Effector CD8-positive, alpha-beta T cell (primary cell): ENCODE data around the gene PKN1.
"Not testable (repeated sequence)": the region's sequence is repeated elsewhere in the genome, so short reads cannot be mapped to it uniquely, and the experiment has no call there.

Experiments
- DNase-seq: peaks from one replicate; lab custom pipeline; 2025; lab: John Stamatoyannopoulos, UW

PKN1 gene

DNA sequence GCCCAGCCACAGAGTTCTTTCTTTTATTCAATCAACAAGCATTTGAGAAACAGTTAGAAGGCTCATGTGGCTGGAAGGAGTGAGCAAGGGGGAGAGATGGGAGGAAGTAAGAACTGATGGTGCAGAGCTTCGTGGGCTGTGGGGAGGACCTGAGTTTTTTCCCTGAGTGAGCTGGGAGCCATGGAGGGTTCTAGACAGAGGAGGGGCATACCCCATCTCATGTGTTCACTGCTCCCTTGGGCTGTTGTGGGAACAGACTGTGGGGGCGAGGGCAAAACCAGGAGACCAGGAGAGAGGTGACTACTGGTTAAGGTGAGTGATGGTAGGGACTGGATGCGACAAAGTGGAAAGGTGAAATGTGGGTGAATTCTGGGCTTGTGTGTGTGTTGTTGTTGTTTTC lies 2.4 kb upstream of the PKN1 start:
- no peak for DNase-seq

DNA sequence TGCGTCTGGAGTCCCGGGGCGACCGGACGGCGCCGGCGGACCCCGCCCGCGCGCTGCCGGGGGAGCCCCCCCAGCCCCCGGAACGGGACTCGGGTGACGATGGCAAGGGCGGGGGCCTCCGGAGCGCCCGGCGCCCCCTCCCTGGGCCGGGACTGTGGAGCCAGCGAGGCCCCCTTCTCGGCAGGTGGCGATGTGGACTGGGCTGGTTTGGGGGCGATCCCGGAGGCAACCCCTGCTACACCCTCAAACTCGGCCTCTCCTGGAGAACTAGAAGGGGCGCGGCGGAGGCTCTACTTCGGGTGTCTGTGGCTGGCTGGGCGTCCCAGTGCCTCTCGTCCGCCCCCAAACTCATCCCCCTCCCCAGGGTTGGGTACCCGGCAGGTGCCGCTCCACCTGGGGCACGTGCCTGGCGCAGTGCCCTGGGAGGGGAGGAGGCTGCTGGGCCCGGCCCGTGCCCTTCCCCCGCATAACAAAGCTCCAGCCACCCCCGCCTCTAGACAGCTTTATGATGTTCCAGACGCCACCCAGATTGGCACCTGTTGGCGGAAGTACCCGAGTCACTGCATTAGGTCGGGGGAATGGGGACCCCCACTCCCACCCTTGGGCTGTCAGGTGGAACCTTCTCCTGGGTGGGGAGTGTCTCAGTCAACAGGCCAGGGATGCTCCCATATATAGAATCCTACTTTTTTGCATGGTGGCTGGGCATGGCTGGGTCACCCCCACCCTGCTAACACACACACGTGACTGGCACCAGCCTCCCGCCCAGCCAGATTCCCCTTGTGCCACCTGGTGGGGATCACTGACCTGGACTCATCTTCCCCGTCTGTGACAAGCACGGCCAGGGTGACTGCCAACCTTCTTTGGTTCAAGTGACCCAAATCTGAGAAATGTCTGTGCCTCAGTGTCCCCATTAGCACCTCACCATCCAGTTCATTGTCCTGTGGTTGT lies 722 bp downstream of the PKN1 start:
- DNase-seq: peak; percentile 39

DNA sequence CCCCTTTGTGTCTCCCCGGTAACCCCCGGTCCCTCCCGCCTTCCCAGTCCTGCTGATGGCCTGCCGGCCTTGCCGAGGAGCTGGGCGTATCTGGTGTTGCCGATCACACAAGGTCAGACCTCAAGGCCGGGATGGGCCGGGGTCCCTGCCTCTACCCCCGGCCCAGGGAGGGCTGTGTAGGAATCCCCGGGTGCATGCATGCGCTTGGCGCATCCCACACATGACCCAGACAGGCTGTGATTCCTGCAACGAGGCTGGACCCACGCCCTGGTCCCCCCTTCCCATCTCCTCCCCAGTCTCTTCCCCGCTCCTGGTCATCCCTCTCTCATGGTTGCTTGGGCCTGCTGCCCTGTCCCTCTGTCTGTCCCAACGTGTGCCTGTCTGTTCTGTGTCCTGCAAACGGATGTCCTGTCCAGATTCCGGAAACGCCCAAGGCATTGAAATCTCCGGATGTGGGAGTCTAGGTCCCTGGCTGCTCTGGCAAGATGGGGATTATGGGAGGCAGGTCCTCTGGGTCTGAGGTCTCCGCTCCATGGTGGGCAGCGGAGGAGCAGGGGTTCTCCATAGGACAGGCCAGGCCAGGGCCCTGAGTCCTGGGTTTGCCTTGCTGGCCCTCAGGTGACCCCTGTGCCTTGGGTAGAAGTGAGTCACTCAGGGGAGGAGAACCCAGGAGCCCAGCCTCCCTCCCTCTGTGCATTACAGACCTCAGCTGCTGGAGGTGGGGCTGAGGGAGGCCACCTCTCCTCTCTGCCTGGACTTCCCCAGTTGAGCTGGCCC lies 1.6 kb downstream of the PKN1 start:
- no peak for DNase-seq

DNA sequence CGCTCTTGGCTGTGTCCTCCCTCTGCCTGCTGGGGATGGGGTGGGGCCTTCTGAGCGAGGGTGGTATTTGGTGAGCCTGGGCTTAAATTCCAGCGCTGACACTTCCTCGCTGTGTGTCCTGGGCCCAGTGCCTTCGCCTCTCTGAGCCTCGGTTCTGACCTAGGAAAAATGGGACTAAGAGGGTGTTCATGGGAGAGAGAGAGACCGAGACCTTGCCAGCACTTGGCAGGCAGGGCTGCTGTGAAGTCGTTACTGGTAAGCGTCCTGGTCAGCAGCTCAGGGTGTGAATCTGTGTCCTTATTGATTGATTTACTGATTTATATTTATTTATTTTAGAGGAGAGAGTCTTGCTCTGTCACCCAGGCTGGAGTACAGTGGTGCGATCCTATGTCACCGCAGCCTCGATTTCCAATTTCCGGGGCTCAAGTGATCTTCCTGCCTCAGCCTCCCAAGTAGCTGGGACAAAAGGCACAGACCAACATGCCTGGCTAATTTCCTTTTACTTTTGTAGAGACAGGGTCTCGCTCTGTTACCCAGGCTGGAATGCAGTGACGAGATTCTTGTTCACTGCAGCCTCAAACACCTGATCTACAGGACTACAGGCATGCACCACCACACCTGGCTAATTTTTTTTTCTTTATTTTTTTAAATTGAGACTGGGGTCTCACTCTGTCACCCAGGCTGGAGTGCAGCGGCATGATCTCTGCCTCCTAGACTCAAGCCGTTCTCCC lies 2.4 kb downstream of the PKN1 start:
- no peak for DNase-seq

DNA sequence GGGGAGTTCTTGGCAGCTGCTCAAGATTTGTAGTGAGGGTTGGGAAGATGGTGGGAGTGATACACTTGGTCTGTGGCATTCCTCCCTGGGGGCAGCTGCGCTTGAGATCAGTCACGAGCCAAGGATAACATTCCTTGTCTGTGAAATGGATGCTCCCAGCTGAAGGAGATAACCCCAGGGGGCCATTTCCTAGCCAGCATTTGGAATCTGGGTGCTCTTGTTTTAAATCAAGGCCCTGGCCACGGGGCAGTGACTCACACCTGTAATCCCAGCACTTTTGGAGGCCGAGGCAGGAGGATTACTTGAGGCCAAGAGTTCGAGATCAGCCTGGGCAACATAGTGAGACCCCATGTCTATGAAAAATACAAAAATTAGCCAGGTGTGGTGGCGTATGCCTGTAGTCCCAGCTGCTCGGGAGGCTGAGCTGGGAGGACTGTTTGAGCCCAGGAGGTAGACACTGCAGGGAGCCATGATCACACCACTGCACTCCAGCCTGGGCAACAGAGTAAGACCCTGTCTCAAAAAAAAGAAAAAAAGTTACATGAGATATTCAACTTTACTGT lies 4.6 kb downstream of the PKN1 start:
- DNase-seq: no peak

DNA sequence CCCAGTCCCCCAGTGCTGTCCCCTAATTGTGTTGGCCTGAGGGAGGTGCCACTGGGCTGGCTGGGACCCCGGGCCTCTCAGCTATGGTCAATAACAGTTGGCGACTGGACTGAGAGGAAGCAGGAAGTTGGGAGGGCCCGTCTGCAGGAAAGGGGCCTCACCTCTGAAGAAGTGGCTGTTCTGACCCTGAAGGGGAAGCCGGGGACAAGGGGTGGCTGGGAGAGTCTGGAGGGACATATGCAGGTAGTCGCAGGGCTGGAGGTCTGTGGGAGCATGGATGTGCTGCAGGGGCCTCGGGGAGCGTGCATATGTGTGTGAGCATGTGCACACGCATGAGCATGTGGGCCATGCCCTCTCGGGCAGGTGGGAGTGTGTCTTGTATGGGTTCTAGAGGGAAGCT lies 5.9 kb downstream of the PKN1 start:
- DNase-seq: no peak

DNA sequence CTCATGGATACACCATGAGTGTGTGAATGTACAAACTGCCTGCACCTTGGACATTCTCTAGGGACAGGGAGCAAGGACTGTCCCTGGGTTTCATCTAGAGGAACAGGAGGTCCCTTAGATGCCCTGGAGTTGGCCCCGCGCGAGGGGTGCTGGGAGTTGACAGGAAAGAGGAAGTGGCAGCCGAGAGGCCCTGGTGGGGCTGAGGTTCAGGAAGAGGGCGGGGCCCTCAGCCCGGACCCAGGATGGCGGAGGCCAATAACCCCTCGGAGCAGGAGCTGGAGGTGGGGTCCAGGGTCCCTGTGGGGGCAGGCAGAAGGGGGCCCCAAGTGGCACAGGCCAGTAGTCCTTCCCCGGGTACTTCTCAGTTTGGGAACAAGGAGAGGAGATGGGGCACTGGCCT lies 6.9 kb downstream of the PKN1 start:
- DNase-seq: peak; percentile 55

DNA sequence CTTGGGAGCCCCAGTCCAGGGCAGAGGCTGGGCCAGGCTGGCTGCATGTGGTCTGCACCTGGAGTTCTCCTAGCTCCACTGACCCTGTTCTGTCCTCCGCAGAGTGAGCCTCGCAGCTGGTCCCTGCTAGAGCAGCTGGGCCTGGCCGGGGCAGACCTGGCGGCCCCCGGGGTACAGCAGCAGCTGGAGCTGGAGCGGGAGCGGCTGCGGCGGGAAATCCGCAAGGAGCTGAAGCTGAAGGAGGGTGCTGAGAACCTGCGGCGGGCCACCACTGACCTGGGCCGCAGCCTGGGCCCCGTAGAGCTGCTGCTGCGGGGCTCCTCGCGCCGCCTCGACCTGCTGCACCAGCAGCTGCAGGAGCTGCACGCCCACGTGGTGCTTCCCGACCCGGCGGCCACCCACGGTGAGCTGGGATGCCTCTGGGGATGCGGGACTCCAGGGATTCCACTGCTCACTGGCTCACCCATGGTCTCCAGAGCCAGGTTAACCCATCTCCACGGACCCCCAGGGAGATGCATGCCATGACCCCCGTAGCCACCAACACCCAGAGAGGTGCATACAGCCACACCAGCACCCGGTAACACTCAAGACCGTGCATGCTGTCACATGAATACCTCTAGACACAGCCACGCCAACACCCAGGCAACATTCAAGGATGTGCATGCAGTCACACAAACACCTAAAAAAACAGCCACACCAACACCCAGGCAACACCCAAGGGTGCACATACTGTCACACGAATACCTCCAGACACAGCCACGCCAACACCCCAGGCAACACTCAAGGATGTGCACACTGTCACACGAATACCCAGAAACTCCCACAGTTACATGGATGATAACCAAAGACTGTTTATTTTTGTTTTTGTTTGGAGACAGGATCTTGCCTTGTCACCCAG lies 8.2 kb downstream of the PKN1 start:
- no peak for DNase-seq

DNA sequence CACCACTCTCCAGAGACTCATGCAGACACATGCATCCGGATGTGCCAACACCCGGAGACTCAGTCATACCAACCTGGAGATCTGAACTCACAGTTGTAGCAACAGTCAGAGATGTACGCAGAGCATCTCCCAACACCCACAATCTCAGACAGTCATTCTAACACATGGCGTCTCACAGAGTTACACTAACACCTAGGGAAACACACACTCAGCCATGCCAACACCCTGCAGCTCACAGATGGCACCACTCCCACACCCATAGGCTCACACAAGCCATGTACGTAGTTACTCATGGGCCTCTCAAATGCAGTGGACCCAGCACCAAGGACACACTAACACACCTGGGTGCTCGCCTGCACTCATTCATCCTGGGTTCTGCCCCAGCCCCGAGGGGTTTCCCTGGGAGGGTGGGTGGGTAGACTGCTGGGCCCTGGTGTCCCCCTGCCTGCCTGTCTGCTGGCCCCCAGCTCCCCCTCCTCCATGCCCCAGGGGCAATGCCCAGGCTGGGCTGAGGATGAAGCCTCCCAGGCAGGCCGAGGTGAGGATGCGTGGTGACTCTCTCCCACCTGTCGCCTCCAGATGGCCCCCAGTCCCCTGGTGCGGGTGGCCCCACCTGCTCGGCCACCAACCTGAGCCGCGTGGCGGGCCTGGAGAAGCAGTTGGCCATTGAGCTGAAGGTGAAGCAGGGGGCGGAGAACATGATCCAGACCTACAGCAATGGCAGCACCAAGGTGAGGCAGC lies 10.0 kb downstream of the PKN1 start:
- no peak for DNase-seq

DNA sequence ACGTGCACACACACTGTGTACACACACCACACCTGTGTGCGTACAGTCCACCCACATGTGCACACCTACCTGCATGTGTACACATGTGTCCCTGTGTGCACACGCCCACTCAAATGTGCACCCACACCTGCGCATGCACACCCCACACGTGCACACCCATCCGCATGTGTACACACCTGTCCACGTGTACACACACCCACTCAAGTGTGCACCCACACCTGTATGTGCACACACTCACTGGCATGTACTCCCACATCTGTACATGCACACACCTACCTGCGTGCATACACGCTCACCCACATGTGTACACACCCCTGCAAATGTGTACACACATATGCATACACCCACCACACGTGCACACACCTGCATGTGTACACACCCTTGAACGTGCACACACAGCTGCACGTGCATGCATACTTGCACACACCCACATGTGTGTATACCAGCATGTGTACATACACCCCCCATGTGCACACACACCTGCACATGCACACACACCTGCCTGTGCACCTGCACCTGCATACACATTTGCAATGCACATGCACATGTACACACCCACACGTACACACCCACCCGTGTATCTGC lies 10.6 kb downstream of the PKN1 start:
- DNase-seq: no peak

DNA sequence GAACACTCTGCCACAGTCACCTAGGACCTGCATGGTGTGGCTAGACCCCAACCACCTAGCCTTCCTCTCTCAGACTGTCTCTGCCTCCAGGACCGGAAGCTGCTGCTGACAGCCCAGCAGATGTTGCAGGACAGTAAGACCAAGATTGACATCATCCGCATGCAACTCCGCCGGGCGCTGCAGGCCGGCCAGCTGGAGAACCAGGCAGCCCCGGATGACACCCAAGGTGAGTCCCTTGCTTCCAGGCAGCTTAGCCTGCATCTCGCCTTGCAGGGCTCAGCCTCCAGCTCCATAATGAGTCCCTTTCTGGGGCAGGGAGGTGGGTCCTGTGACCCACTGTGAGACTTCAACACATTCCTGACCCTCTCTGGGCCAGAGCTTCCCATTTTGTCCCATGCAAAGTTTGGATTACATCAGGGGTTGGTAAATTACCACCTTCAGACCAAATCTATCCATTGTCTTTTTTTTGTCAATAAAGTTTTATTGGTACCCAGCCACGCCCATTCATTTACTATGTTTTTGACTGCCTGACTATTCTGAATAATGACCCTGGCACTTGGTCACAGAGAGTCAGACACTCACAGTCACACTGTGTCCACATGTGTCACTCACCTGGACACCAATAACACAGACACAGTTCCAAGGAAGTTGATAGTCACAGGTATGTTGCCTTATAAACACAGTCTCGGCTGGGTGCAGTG lies 13.4 kb downstream of the PKN1 start:
- DNase-seq: no peak

DNA sequence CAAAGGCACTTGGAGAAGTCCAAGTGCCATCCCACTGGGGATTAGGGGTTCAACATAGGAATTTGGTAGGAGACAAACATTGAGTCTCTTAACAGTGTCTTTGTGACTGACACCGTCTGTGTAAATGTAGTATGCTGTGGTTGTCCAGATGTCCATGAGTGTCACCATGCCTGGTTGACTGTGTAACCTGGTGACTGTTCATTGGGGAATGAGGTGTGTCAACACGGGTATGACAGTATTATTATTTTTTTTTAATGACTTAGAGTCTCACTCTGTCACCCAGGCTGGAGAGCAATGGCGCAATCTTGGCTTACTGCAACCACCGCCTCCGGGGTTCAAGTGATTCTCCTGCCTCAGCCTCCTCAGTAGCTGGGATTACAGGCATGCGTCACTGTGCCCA lies 16.2 kb downstream of the PKN1 start:
- no peak for DNase-seq

DNA sequence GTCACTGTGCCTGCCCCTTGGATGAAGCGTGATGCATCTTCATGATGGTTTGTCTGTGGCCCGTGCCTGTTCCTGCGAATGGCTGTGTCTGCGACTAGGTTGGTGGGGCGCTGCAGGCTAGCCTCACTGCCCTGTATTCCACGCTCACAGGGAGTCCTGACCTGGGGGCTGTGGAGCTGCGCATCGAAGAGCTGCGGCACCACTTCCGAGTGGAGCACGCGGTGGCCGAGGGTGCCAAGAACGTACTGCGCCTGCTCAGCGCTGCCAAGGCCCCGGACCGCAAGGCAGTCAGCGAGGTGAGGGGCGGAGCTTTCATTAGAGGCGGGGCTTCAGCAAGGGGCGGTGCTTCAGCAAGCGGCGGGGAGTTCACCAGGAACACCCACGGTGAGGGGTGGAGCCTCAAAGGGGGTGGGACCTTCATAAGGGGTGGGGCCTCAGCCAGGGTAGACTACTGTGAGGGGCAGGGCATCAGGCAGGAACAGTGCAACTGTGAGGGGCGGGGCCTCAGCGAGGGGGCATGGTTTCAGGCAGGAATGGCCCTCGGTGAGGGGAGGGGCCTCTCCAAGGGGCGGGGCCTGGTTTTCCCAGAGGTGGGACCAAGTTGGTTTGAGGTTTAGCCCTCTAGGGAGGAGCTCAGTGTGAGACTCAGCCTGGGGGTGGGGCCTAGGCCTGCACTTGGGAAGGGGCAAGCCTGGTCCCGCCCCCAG lies 17.2 kb downstream of the PKN1 start:
- DNase-seq: peak; percentile 50

DNA sequence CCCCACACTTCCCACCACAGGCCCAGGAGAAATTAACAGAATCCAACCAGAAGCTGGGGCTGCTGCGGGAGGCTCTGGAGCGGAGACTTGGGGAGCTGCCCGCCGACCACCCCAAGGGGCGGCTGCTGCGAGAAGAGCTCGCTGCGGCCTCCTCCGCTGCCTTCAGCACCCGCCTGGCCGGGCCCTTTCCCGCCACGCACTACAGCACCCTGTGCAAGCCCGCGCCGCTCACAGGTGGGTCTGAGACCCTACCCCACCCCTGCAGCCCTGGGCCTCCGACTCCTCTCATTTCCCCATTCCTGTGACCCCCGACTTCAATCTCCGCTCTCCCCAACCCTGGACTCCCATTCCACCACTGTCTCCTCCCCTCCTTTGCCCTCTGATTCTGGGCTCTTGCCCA lies 17.8 kb downstream of the PKN1 start:
- no peak for DNase-seq

DNA sequence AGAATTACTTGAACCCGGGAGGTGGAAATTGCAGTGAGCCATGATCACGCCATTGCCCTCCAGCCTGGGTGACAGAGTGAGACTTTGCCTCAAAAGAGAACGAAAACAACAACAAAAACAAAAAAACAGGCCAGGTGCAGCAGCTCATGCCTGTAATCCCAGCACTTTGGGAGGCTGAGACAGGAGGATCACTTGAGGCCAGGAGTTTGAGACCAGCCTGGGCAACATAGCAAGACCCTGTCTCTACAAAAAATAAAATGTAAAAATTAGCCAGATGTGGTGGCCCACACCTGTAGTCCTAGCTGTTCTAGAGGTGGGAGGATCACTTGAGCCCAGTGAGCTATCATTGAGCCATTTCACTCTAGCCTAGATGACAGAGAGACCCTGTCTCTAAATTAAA lies 19.2 kb downstream of the PKN1 start:
- not testable (repeated sequence) for DNase-seq

DNA sequence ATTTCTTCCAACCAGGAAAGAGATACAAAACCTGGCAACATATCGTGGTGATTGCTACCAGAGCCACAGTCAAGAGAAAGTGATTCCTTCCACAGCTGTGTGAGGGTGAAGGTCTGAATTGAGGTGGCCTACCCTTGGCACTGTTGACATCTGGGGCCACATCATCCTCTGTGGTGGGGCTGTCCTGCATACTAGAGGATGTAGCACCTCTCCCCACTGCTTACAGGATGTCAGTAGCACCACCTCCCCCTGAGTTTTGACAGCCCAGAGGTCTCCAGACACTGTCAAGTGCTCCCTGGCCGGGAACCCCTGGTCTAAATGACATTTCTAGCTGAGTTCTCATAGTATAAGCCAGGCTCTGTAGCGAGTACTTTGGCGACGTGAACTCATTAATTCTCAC lies 26.6 kb downstream of the PKN1 start:
- no peak for DNase-seq

DNA sequence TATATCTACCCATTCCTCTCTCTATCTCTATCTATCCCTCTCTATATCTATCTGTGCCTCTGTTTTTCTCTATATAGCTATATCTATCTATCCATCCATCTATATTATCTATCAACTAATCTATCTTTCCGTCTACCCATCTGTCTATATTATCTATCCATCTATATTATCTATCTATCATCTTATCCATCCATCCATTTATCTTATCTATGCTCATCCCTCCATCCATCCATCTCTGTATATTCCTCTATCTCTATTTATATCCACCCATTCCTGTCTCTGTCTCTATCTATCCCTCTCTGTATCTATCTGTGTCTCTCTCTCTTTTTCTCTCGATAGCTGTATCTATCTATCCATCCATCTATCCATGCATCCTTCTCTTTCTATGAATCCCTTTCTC lies 27.8 kb downstream of the PKN1 start:
- DNase-seq: no peak

DNA sequence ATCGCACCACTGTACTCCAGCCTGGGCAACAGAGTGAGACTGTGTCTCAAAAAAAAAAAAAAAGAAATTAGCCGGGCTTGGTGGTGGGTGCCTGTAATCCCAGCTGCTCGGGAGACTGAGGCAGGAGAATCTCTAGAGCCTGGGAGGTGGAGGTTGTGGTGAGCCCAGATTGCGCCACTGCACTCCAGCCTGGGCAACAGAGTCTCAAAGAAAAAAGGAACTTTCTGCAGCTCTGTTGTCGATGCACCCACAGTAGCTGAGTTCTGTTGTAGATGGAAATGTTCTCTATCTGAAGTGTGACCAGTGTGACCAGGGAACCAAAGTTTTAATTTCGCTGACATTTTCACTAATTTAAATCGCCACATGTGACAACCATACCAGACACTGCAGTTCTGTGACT lies 29.3 kb downstream of the PKN1 start:
- not testable (repeated sequence) for DNase-seq

DNA sequence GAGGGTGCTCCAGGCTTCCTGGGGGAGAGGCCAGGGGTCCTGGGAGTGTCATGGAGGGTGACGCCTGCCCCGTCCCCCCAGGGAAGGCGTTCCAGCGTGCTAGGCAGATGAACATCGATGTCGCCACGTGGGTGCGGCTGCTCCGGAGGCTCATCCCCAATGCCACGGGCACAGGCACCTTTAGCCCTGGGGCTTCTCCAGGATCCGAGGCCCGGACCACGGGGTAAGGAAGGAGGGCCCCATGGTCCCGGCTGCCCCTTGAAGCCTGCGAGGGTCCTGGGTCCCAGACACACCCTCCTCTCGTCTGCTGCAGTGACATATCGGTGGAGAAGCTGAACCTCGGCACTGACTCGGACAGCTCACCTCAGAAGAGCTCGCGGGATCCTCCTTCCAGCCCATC lies 30.6 kb downstream of the PKN1 start:
- no peak for DNase-seq
